Activated CD4-positive, CD25-positive, alpha-beta regulatory T cell treated with anti-CD3 and anti-CD28 coated beads, Interleukin-2, amount 50 U/mL, for 16 hours (primary cell): ENCODE measurements around the gene RHO.
"Not testable (repeated sequence)": the region's sequence is repeated elsewhere in the genome, so short reads cannot be mapped to it uniquely, and the experiment has no call there.

Source experiments
- DNase-seq: peaks from one replicate; pipeline ENCODE4 v3.0.0-alpha.2; 2020; ENCODE audit warnings: low read depth, low spot score

RHO gene

GRCh38 chr3:129499604-129500333 is 28.7 kb upstream of the RHO start:
- not testable (repeated sequence) for DNase-seq

GRCh38 chr3:129500334-129500658 is 28.1 kb upstream of the RHO start:
- no peak for DNase-seq

DNA sequence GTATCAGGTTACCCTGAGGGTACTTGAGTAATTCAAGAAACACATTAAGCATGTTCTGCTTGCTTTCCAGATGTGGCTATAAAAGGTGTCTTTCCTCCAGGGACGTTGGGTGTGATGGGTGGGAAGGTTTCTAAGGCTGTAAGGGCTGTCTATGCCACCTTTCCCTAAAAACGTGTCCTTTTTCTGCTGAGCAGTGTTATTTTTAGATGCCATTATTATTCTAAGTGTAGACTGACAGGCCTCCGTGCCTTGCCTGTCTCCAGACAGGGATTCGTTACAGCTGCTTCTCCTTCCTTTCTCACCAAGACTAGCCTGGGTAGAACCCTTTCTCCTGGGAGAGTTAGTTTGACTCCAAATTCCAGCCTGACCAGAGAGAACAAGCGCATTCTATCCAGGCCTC is 26.8 kb upstream of the RHO start:
- no peak for DNase-seq

DNA sequence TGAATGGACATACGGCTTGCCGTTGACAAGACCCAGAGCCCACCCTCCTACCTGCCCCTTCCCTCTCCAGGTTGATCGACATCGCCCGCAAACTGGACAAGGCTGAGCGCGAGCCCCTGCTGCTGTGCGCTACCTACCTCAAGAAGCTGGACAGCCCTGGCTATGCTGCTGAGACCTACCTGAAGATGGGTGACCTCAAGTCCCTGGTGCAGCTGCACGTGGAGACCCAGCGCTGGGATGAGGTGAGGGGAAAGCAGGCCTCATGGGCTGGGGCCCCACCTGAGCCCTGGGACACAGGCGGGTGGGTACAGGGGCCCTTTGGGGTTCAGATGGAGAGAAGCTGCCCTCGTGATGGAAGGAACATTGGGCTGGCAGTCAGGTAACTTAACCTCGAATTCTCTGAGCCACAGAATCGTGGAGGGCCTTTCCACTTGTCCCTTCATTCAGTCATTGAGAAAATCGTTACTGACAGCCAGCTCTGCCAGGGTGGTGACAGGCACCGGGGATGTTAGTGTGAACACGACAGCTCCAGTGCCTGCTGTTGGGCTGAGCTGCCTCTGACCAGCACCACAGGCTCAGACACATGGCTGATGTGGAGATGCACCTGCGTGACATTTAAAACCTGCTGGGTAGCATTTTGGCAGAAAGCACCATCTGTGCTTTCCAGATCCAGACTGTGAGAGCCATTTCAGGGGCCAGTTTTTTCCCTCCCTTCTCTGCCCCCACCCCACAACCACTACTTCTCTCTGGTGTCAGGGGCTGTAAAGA is 25.6 kb upstream of the RHO start:
- no peak for DNase-seq

DNA sequence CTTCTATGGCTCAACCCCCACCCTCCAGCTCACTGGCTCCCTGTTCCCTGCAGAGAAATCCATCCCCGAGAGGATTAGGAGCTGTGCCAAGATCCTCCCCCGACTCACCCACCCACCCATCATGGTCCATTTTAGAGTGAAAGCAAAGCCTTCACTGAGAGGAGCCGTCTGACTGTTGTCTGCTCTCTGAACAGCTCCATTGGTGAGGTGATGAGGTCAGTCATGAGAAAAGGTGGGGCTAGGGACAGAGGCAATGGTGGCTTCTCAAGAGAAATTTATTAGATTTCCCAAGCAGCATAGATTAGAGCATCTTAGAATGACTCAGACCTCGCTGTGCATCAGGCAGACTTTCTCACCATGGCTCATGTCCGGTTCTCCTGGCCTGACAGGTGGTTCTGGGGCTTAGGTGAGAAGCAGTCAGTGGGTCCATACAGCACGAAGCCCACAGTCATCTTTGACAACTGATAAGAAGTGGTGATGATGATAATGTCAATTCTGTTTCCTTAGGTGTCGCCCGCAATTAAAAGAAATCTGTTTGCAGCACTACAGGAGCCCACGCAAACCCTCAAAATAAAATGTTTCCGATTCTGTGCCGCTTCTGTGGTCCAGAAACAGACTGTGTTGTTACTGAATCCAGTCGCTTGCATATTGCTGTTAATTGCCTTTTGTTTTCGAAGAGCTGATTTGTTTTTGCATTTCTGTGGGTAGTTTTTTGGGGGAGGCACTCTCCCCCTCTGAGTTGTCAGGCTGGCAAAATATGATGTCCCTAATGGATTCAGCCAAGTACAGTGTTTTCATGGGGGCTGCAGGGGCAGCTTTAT is 24.8 kb upstream of the RHO start:
- DNase-seq, result no peak

DNA sequence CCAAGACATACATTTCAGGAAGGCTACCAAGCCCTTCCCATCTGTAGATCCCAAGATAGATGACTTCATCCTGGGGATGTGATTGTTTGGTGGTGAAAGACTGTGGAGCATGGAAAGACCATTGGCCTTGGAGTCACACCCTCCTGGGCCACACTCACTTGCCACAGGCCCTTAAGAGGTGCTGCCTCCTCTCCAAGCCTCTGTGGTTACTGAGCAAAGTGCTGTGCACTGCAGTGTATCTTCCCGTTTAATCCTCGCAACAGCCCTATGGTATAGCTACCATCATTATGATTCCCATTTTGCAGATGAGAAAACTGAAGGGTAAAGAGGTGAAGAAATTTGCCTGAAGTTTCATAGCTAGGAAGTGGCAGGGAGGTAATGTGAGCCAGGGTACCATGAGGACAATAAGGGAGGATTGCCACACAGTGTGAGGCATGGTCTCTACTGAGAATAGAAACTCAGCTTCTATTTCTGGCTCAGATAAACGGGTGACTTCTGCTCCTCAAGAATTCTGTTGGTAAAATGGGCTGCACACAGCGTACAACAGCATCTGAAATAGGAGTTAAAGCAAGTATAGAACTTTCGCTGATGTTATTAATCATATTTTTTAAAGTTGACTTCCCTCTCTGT is 23.9 kb upstream of the RHO start:
- DNase-seq, result no peak

DNA sequence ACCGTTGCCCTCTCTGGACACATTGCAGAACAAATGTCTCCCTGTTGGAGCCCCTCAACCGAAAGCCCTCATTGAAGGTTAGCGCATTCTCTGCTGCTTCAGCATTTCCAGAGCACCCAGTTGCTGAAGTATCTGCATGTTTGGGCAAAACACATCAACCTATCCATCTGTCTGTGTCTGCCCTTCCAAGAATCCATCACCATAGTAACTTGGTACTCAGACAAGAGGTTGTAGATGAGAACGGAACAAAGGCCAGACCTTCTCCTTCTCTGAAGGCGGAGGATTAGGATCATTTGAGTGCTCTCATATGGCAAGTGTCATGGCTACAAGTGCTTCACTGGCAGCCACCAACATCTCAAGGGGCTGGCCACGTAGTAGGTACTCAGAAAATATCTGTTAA is 23.1 kb upstream of the RHO start:
- DNase-seq, result no peak

GRCh38 chr3:129506231-129506742 is 22.2 kb upstream of the RHO start:
- no peak for DNase-seq

DNA sequence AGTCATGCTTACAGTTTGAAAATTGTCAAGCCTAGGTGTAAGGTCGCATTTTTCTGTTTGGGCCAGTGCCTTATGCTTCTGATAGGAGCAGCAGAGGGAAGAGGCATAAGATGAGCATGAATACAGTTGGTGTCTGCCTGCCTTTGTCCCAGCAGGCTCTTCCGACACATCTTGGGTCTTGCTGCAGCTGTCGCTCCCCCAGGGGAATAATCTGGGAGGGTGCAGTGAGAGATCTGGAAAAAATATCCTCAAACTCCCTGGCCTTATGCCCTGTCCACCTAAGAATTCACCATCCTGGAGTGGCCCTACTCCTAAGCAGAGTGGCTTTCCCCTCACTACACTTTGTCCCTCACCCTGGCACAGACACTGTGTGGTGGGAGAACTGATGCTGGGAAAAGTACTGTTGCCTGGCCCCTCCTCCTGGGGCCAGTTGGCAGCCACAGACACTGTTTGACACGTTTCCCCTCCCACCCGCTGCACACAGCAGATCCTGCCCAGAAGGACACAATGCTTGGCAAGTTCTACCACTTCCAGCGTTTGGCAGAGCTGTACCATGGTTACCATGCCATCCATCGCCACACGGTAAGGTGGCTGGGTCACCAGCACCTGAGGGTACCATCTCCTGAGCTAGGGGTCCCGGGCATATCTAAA is 21.1 kb upstream of the RHO start:
- no peak for DNase-seq

- DNase-seq, result no peak
These were observed 15.8 kb upstream of the RHO start for GRCh38 chr3:129512595-129512994.

- no peak for DNase-seq
These were observed 14.7 kb upstream of the RHO start for GRCh38 chr3:129513705-129514104.

GRCh38 chr3:129514110-129514509 is 14.3 kb upstream of the RHO start:
- no peak for DNase-seq

DNA sequence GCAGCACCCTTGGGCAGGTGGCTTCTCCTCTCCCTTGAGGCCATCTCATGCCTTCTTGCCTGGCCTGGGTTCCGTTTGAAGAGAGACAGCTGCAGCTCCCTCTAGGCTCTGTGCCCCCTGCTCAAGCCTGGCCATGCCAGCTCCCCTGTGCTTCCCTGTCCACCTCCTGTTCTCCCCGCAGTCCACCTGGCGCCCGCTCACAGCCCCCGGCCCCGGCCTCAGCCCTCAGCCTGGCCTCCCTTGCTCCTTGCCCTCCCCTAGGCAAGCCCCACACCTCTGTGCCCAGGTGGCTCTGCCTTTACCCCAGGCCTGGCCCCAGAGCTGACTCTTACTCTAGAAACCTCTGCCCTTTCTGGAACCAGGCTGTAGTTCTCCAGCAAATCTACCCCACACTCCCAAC is 13.9 kb upstream of the RHO start:
- DNase-seq, result no peak

- DNase-seq, result not testable (repeated sequence)
These were observed 13.2 kb upstream of the RHO start for GRCh38 chr3:129515108-129515820.

GRCh38 chr3:129515821-129516432 is 12.5 kb upstream of the RHO start:
- DNase-seq, result not testable (repeated sequence)

DNA sequence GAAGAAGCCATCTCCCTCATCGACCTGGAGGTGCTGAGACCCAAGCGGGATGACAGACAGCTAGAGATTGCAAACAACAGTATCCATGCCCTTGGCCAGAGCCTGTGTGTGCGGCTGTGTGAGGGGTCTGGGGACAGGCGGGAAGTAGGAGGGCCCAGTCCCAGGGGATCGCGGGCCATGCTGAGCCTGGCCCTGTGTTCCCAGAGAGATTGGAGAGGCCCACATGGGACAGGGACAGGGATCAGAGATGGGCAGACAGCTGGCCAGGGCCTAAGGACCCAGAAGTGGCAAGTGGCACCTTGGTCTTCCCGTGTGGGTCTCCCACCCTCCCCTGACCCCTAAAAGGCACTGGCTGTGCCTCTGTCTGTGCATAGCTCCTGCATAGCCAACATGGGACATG is 10.9 kb upstream of the RHO start:
- no peak for DNase-seq

GRCh38 chr3:129518038-129518561 is 10.3 kb upstream of the RHO start:
- no peak for DNase-seq

DNA sequence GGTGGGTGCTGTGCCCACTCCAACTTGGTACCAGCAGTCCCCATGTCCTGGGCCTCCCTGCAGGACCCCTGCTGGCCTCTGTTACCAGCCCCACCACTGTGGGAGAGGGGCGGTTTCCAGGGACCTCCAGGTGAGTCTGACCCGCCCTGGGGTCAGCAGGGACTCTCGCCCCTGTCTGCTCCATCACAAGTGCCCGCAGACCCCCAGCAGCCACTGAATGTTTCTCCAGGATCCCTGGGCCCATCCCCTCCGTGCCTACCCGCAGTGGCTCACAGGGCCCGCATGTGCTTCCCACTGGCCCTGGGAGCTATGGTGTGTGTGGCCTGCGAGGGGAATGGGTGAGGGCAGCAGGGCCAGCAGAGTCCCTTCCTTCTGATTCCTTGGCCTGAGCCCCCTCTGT is 9.9 kb upstream of the RHO start:
- no peak for DNase-seq

DNA sequence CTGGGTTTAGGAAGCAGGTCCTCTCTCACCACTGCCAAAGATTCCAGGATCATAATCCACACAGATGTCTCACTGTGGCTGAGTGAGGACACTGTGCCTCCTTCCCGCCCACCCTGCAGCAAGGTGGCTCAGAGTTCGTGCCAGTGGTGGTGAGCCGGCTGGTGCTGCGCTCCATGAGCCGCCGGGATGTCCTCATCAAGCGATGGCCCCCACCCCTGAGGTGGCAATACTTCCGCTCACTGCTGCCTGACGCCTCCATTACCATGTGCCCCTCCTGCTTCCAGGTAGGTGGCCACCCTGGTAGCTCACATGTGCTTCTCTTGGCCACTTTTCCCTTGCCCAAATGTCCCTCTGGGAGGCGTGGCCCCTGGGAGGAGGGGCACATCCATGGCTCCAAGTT is 9.0 kb upstream of the RHO start:
- no peak for DNase-seq
